NCI-H1694 (cell line): ENCODE data around the gene THOC2.
"Not testable (repeated sequence)": the region's sequence is repeated elsewhere in the genome, so short reads cannot be mapped to it uniquely, and the experiment has no call there.

Experiments used
- DNase-seq: peaks from one replicate; lab custom pipeline; 2025; lab: John Stamatoyannopoulos, UW

THOC2 gene

DNA sequence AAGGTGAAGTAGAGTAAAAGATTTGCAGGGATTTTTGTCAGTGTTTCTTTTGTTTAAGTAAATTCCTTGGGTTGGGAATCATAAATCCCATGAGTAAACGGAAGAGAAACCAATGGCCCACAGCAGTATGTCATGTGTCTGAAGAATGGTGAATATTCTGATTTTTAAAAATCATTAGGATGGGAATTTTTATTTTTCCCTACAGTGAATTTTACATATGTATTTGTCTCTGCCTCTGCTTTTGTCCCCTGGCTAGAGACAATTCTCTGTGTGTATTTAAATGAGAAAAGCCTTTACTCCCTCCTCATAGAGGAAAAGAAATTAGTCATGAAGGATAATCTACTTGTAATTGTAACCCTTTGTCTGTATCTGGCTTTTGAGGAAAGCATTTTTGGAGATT is 152.1 kb downstream of the THOC2 start:
- no peak for DNase-seq

DNA sequence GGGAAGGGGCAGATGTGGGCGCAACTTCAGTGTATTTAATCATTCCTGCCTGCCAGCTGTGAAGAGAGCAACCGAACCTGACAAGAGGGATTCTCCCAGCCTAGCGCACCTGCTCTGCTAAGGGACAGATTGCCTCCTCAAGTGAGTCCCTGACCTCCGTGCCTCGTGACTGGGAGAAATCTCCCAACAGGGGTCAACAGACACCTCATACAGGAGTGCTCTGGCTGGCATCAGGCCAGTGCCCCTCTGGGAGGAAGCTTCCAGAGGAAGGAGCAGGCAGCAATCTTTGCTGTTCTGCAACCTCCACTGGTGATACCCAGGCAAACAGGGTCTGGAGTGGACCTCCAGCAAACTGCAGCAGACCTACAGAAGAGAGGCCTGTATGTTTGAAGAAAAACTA is 158.8 kb downstream of the THOC2 start:
- not testable (repeated sequence) for DNase-seq

DNA sequence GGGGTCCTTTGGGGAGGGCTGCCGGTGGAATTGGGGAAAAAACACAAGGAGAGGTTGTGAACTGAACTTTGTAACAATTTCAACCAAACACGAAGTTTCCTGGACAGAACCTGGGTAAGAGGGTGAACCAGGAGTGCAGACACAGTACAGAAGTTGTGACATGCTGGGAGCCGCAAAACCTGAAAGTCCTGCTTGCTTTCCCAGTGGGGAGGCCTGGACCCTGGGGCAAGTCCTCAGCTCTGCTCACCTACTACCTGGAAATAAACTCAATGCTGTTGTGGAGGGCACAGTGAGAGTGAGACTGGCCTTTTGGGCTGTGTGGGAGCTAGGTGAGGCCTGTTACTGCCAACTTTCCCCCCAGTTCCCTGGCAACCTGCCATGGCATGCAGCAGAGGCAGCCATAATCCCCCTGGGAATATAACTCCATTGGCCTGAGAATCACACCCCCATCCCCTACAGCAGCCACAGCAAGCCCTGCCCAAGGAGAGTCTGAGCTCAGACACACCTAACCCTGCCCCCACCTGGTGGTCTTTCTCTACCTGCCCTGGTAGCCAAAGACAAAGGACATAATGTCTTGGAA is 162.8 kb downstream of the THOC2 start:
- no peak for DNase-seq

DNA sequence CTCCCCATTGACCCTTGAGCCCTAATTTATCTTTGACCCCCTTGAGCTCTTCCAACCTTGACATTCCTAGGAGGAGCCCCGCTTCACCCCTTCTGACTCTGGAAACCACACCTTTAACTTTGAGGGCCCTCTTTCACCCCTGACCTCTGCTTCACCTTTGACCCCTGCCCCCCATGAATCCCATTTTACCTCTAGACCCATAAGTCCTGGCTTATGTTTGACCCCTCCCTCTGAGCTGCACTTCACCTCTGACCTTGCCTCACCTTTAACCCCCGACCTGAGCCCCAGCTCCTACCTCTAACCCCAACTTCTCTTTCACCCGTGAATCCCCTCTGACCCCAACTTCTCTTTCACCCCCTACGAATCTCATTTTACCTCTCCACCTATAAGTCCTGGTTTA is 169.7 kb downstream of the THOC2 start:
- no peak for DNase-seq

DNA sequence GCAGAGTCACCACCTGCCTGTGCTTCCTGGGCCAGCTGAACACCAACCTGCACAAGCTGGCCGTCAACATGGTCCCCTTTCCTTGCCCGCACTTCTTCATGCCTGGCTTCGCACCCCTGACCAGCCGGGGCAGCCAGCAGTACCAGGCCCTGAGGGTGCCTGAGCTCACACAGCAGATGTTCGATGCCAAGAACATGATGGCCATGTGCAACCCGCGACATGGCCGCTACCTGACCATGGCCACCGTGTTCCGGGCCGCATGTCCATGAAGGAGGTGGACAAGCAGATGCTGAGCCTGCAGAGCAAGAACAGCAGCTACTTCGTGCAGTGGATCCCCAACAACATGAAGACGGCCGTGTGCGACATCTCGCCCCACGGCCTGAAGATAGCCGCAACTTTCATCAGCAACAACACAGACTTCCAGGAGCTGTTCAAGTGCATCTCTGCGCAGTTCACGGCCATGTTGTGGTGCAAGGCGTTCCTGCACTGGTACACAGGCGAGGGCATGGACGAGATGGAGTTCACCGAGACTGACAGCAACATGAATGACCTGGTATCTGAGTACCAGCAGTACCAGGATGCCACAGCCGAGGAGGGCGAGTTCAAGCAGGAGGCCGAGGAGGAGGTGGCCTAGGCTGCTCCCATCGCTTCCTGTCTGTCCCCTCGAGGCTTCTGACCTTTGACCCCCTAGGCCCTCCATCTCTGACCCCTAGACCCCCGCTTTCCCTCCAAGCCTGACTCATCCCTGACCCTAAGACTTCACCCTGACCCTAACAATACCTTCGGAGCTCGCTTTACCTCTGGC is 170.3 kb downstream of the THOC2 start:
- no peak for DNase-seq

DNA sequence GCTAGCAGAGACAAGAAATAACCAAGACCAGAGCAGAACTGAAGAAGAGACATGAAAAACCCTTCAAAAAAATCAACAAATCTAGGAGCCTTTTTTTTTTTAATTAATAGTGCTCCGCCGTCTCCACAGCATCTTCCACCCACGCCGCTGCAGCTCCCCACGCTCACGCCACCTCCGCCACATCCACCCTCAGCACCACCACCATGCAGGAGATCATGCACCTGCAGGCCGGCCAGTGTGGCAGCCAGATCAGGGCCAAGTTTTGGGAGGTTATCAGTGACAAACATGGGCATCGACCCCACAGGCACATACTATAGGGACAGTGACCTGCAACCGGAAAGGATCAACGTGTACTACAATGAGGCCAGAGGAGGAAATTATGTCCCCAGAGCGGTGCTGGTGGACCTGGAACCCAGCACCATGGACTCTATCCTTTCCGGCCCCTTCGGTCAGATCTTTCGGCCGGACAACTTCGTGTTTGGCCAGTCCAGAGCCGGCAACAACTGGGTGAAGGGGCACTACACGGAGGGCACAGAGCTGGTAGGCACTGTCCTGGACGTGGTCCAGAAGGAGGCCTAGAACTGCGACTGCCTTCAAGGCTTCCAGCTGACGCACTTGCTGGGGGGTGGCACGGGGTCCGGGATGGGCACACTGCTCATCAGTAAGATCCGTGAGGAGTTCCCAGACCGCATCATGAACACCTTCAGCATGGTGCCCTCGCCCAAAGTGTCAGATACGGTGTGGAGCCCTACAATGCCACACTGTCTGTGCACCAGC is 171.2 kb downstream of the THOC2 start:
- no peak for DNase-seq

DNA sequence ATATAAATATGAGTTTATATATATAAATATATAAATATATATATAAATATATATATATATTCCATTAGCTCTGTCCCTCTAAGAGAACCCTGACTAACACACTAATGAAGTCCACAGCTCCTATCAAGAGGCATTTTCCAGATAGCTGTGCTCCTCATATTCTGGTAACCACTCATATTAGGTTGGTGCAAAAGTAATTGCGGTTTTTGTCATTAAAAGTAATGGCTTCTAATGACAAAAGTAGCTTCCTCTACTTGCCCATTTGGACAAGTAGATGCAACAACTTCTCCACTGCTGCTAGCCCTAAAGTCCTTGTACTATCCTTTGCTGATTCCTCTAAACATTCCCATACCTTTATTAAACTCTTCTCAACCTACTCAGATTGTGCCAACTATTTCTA is 182.0 kb downstream of the THOC2 start:
- no peak for DNase-seq
